Tibial nerve (tissue), 3 donors: ENCODE data around the gene SFXN1.

Experiments used
- POLR2A ChIP-seq, 2 donors: fragments of 450-650 bp; IDR thresholded peaks; one replicate each; pipeline ENCODE4 v1.6.1; 2017; ENCODE audit warnings: antibody characterized with exemption in 2 of 2, mild to moderate bottlenecking in 2 of 2, moderate library complexity in 2 of 2
- TF ChIP-seq, protein P1 (sequence below), 5 experiments: fragments of 200-600 bp in 3 of 5; fragments of 450-650 bp in 2 of 5; sonication (generic) in 3 of 5; IDR thresholded peaks; one replicate each; pipeline ENCODE4 v1.5.1; 2016 to 2019; ENCODE audit warnings: antibody characterized with exemption in 5 of 5, mild to moderate bottlenecking in 3 of 5, moderate library complexity in 2 of 5

DNA sequence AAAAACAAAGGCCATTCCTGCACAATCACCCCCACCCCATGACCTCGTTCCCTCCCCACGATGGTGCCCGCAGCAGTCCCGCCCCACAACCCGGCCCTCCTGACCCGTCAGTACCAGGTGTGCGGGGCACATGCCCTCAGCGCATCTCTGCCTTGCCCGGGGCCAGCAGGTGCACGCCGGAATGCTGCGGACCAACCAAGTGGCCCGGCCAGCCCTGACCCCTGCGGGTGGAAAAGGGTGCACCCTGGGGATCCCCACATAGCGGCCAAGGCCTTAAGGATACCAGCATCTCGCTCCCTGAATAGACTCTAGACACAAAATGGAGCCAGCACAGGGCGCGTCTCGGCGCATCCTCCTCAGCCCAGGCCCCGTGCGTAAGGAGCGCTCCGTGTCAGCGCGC lies 6.0 kb downstream of the SFXN1 start:
- TF ChIP-seq, protein P1, sequence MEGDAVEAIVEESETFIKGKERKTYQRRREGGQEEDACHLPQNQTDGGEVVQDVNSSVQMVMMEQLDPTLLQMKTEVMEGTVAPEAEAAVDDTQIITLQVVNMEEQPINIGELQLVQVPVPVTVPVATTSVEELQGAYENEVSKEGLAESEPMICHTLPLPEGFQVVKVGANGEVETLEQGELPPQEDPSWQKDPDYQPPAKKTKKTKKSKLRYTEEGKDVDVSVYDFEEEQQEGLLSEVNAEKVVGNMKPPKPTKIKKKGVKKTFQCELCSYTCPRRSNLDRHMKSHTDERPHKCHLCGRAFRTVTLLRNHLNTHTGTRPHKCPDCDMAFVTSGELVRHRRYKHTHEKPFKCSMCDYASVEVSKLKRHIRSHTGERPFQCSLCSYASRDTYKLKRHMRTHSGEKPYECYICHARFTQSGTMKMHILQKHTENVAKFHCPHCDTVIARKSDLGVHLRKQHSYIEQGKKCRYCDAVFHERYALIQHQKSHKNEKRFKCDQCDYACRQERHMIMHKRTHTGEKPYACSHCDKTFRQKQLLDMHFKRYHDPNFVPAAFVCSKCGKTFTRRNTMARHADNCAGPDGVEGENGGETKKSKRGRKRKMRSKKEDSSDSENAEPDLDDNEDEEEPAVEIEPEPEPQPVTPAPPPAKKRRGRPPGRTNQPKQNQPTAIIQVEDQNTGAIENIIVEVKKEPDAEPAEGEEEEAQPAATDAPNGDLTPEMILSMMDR (IDR thresholded peaks at IDR 0.05) = no peak
- TF ChIP-seq POLR2A (IDR thresholded peaks at IDR 0.05) = no peak
